MM.1S (cell line): Measurements from ENCODE around the gene TNFRSF12A.

ENCODE experiments used
- DNase-seq: peaks from one replicate; pipeline ENCODE4 v3.0.0-alpha.2; 2015
- H2AFZ ChIP-seq: fragments of 300-600 bp; sonication (generic); 2 replicates; pipeline ENCODE4 v1.6.0; 2016; ENCODE audit warnings: antibody characterized with exemption, low read length
- H3F3A ChIP-seq: fragments of 300-600 bp; sonication (generic); 2 replicates; pipeline ENCODE4 v1.6.1; 2016; ENCODE audit warnings: mild to moderate bottlenecking, antibody characterized with exemption, low read length, moderate library complexity, mixed read lengths; ENCODE audit not compliant: insufficient read depth
- H3K27ac ChIP-seq: fragments of 300-600 bp; sonication (generic); 2 replicates; pipeline ENCODE4 v1.5.1; 2016; ENCODE audit warnings: mild to moderate bottlenecking, low read length
- H3K27me3 ChIP-seq: fragments of 300-600 bp; sonication (generic); replicated peaks from 2 replicates; pipeline ENCODE4 v1.6.0; 2016; ENCODE audit warnings: low read length; ENCODE audit not compliant: insufficient read depth
- H3K36me3 ChIP-seq: fragments of 300-600 bp; sonication (generic); replicated peaks from 2 replicates; pipeline ENCODE4 v1.6.1; 2016; ENCODE audit warnings: mild to moderate bottlenecking, low read length, mixed read lengths; ENCODE audit not compliant: insufficient read depth
- H3K4me1 ChIP-seq: fragments of 300-600 bp; sonication (generic); 2 replicates; pipeline ENCODE4 v1.6.1; 2016; ENCODE audit warnings: low read length, mixed read lengths
- H3K4me2 ChIP-seq: fragments of 300-600 bp; sonication (generic); 2 replicates; pipeline ENCODE4 v1.6.0; 2016; ENCODE audit warnings: low read depth, low read length
- H3K4me3 ChIP-seq: fragments of 300-600 bp; sonication (generic); 2 replicates; pipeline ENCODE4 v1.5.1; 2016; ENCODE audit warnings: low read length, mixed read lengths
- H3K79me2 ChIP-seq: fragments of 300-600 bp; sonication (generic); 2 replicates; pipeline ENCODE4 v1.6.1; 2016; ENCODE audit warnings: mixed run types, low read length, mixed read lengths
- H3K9ac ChIP-seq: fragments of 300-600 bp; sonication (generic); 2 replicates; pipeline ENCODE4 v1.6.1; 2016; ENCODE audit warnings: low read length, mixed read lengths
- H3K9me2 ChIP-seq: fragments of 300-600 bp; sonication (generic); replicated peaks from 2 replicates; pipeline ENCODE4 v1.6.1; 2016; ENCODE audit warnings: mild to moderate bottlenecking, low read length, mixed read lengths; ENCODE audit not compliant: insufficient read depth
- H3K9me3 ChIP-seq: fragments of 300-600 bp; sonication (generic); replicated peaks from 2 replicates; pipeline ENCODE4 v1.6.1; 2016; ENCODE audit warnings: mild to moderate bottlenecking, low read length, mixed read lengths; ENCODE audit not compliant: insufficient read depth
- H4K20me1 ChIP-seq: fragments of 300-600 bp; sonication (generic); 2 replicates; pipeline ENCODE4 v1.6.1; 2016; ENCODE audit warnings: mild to moderate bottlenecking, low read length, moderate library complexity, mixed read lengths; ENCODE audit not compliant: insufficient read depth
- CTCF ChIP-seq: fragments of 300-600 bp; sonication (generic); IDR thresholded peaks from 2 replicates; pipeline ENCODE4 v1.5.1; 2016; ENCODE audit warnings: antibody characterized with exemption, low read length, mixed read lengths
- EZH2 ChIP-seq: fragments of 300-600 bp; sonication (generic); optimal IDR thresholded peaks from 2 replicates; pipeline ENCODE3; 2017; ENCODE audit warnings: low read depth, mild to moderate bottlenecking, antibody characterized with exemption, low read length, mixed read lengths
- EZH2phosphoT487 ChIP-seq: fragments of 300-600 bp; sonication (generic); IDR thresholded peaks from 2 replicates; pipeline ENCODE4 v1.6.1; 2018; ENCODE audit warnings: antibody characterized with exemption, low read length

TNFRSF12A gene

GRCh38 chr16:3020247-3020603 lies at the start of gene TNFRSF12A:
Gene TNFRSF12A, plus strand, starts transcription at chr16:3020368. Its CDS starts 30 bp downstream, at chr16:3020398.
- H2AFZ ChIP-seq = peak within 1 kb of the TSS; percentile 80
- no peak within 1 kb of the TSS for H3K27ac ChIP-seq
- H3K27me3 ChIP-seq = peaks cover 36% of the 10 kb centered on the region
- H3K9ac ChIP-seq = peak within 1 kb of the TSS; percentile 6; the same call in 1 of the 2 replicates
- peak within 1 kb of the TSS; percentile 91 for H3K4me2 ChIP-seq
- 0 out of 2 replicates have a peak, but pooled peaks cover 4% of the 10 kb centered on the region for H3K4me1 ChIP-seq
- H3F3A ChIP-seq = 0 out of 2 replicates have a peak, but pooled peaks cover 7% of the 10 kb centered on the region
- no peaks in the 10 kb centered on the region for H3K36me3 ChIP-seq
- no peaks in the 10 kb centered on the region for H3K9me3 ChIP-seq
- H3K79me2 ChIP-seq = no peaks in the 10 kb centered on the region
- peak within 1 kb of the TSS; percentile 66 for H3K4me3 ChIP-seq
- no peaks in the 10 kb centered on the region for H3K9me2 ChIP-seq
- DNase-seq = peak; percentile 83
- H4K20me1 ChIP-seq = no peaks in the 10 kb centered on the region
- no peak for TF ChIP-seq EZH2
- no peak for TF ChIP-seq CTCF
- TF ChIP-seq EZH2phosphoT487 = no peak

GRCh38 chr16:2970563-2970962 lies 49.6 kb upstream of the TNFRSF12A start:
- H3K4me1 ChIP-seq = peaks cover 13% of the 10 kb centered on the region
- H3K9ac ChIP-seq = peak overlapping the region; percentile 94

GRCh38 chr16:2971134-2971984 lies 48.8 kb upstream of the TNFRSF12A start:
- DNase-seq = no peak
- Histone ChIP-seq H3K36me3 (no peaks in the 10 kb centered on the region; the same call in 1 of the 2 replicates), H2AFZ (no peak overlapping the region), H3K4me2 (peak overlapping the region; percentile 86), H3K9ac (peak overlapping the region; percentile 94; the same call in 1 of the 2 replicates), H4K20me1 (no peaks in the 10 kb centered on the region), H3K4me3 (no peak overlapping the region), H3K4me1 (peaks cover 6% of the 10 kb centered on the region), H3K27ac (no peak overlapping the region), H3F3A (peaks cover 19% of the 10 kb centered on the region), H3K9me2 (no peaks in the 10 kb centered on the region), H3K79me2 (peaks cover 33% of the 10 kb centered on the region), H3K27me3 (no peaks in the 10 kb centered on the region), H3K9me3 (no peaks in the 10 kb centered on the region)
- TF ChIP-seq EZH2 (no peak), EZH2phosphoT487 (no peak), CTCF (no peak)

More at GRCh38 chr16:2970563-2970962, 49.6 kb upstream of the TNFRSF12A start:
- TF ChIP-seq CTCF (no peak), EZH2phosphoT487 (no peak), EZH2 (no peak)
- Histone ChIP-seq H3K4me2 (peak overlapping the region; percentile 86), H2AFZ (peak overlapping the region; percentile 40; the same call in 1 of the 2 replicates), H3K4me3 (peak overlapping the region; percentile 100), H3F3A (peaks cover 20% of the 10 kb centered on the region; the same call in 1 of the 2 replicates), H3K79me2 (peaks cover 33% of the 10 kb centered on the region), H4K20me1 (no peaks in the 10 kb centered on the region), H3K27ac (peak overlapping the region; percentile 66; the same call in 1 of the 2 replicates), H3K9me2 (no peaks in the 10 kb centered on the region), H3K27me3 (no peaks in the 10 kb centered on the region), H3K36me3 (no peaks in the 10 kb centered on the region; the same call in 1 of the 2 replicates), H3K9me3 (no peaks in the 10 kb centered on the region)
- no peak for DNase-seq
